WTC11 (cell line): ENCODE results near the gene SLC7A5. TPM values are rescaled to one million over a fixed set of nuclear protein-coding genes. Genes with fewer than 3 reads are reported as not detected.

ENCODE experiments used
- ATAC-seq: fragments of 200-7000 bp; cut with Tn5 transposase; 2 replicates; pipeline ENCODE4 v1.10.0; 2021; ENCODE audit warnings: mild to moderate bottlenecking, moderate library complexity
- CTCF ChIA-PET: fragments of 300-600 bp; sonication (Branson Sonifier 250); formaldehyde crosslinking; loops from one replicate; lab custom pipeline; 2021; ENCODE audit warnings: antibody characterized with exemption; lab: Charles Lee
- POLR2A ChIA-PET: fragments of 350-600 bp; sonication (Branson Sonifier 250); formaldehyde crosslinking; loops from one replicate; lab custom pipeline; 2021; ENCODE audit warnings: antibody characterized with exemption; lab: Charles Lee
- DNase-seq: peaks from one replicate; pipeline ENCODE4 v3.0.0; 2021; ENCODE audit warnings: low spot score
- H3K27ac Mint-ChIP-seq: 2 replicates; pipeline ENCODE4 v1.8.0; 2021; ENCODE audit warnings: mixed read lengths
- H3K27me3 Mint-ChIP-seq: 2 replicates; pipeline ENCODE4 v1.8.0; 2021; ENCODE audit warnings: low read depth, mild to moderate bottlenecking, moderate library complexity, mixed read lengths
- H3K36me3 Mint-ChIP-seq: 2 replicates; pipeline ENCODE4 v1.8.0; 2021; ENCODE audit warnings: mixed read lengths
- H3K4me1 Mint-ChIP-seq: 2 replicates; pipeline ENCODE4 v1.8.0; 2022; ENCODE audit warnings: mixed read lengths
- H3K4me3 Mint-ChIP-seq: 2 replicates; pipeline ENCODE4 v1.8.0; 2021; ENCODE audit warnings: mild to moderate bottlenecking, moderate library complexity, mixed read lengths
- H3K9me3 Mint-ChIP-seq: 2 replicates; pipeline ENCODE4 v1.8.0; 2021; ENCODE audit warnings: mixed read lengths
- ATF1 ChIP-seq: sonication (generic); formaldehyde crosslinking; IDR thresholded peaks from 2 replicates; pipeline ENCODE4 v1.8.1; 2023; ENCODE audit warnings: mild to moderate bottlenecking, moderate library complexity, missing genetic modification reagents
- ATF2 ChIP-seq: sonication (generic); formaldehyde crosslinking; IDR thresholded peaks from 2 replicates; pipeline ENCODE4 v1.8.1; 2022; ENCODE audit warnings: low read depth, missing genetic modification reagents, borderline replicate concordance
- EMX1 ChIP-seq: fragments of 250-450 bp; sonication (Bioruptor Pico); IDR thresholded peaks from 2 replicates; pipeline ENCODE4 v1.8.0; 2021; ENCODE audit warnings: mild to moderate bottlenecking
- ERG ChIP-seq: fragments of 250-450 bp; sonication (Bioruptor Pico); IDR thresholded peaks from 2 replicates; pipeline ENCODE4 v1.8.0; 2021; ENCODE audit warnings: mild to moderate bottlenecking
- GABPB1 ChIP-seq: sonication (generic); formaldehyde crosslinking; IDR thresholded peaks from 2 replicates; pipeline ENCODE4 v1.8.1; 2023; ENCODE audit warnings: mild to moderate bottlenecking, missing genetic modification reagents
- IRF2 ChIP-seq: sonication (generic); formaldehyde crosslinking; IDR thresholded peaks from 2 replicates; pipeline ENCODE4 v1.8.0; 2022; ENCODE audit warnings: low read depth, missing genetic modification reagents, borderline replicate concordance
- JUN ChIP-seq: sonication (generic); formaldehyde crosslinking; IDR thresholded peaks from 2 replicates; pipeline ENCODE4 v1.8.0; 2023; ENCODE audit warnings: mild to moderate bottlenecking, missing genetic modification reagents
- MAX ChIP-seq: sonication (generic); formaldehyde crosslinking; IDR thresholded peaks from 2 replicates; pipeline ENCODE4 v1.8.0; 2022; ENCODE audit warnings: mild to moderate bottlenecking, missing genetic modification reagents
- MLX ChIP-seq: sonication (generic); formaldehyde crosslinking; IDR thresholded peaks from 2 replicates; pipeline ENCODE4 v1.8.1; 2023; ENCODE audit warnings: mild to moderate bottlenecking, missing genetic modification reagents, moderate library complexity
- NR1H2 ChIP-seq: sonication (generic); formaldehyde crosslinking; IDR thresholded peaks from 2 replicates; pipeline ENCODE4 v1.9.0; 2021; ENCODE audit warnings: mild to moderate bottlenecking, moderate library complexity, missing genetic modification reagents
- NR2C2 ChIP-seq: sonication (generic); formaldehyde crosslinking; IDR thresholded peaks from 2 replicates; pipeline ENCODE4 v1.8.0; 2022; ENCODE audit warnings: mild to moderate bottlenecking, missing genetic modification reagents
- SMAD4 ChIP-seq: sonication (generic); formaldehyde crosslinking; IDR thresholded peaks from 2 replicates; pipeline ENCODE4 v1.8.0; 2022; ENCODE audit warnings: mild to moderate bottlenecking, missing genetic modification reagents
- TEAD1 ChIP-seq: sonication (generic); formaldehyde crosslinking; IDR thresholded peaks from 2 replicates; pipeline ENCODE4 v1.8.0; 2022; ENCODE audit warnings: mild to moderate bottlenecking, missing genetic modification reagents
- USF2 ChIP-seq: sonication (generic); formaldehyde crosslinking; IDR thresholded peaks from 2 replicates; pipeline ENCODE4 v1.8.1; 2023; ENCODE audit warnings: mild to moderate bottlenecking, missing genetic modification reagents, moderate library complexity
- ZNF121 ChIP-seq: sonication (generic); formaldehyde crosslinking; IDR thresholded peaks from 2 replicates; pipeline ENCODE4 v1.8.0; 2023; ENCODE audit warnings: missing genetic modification reagents
- ZNF219 ChIP-seq: sonication (generic); formaldehyde crosslinking; IDR thresholded peaks from 2 replicates; pipeline ENCODE4 v1.8.0; 2023; ENCODE audit warnings: missing genetic modification reagents, mild to moderate bottlenecking, borderline replicate concordance
- ZNF317 ChIP-seq: sonication (generic); formaldehyde crosslinking; IDR thresholded peaks from 2 replicates; pipeline ENCODE4 v1.8.1; 2023; ENCODE audit warnings: low read depth, mild to moderate bottlenecking, moderate library complexity, missing genetic modification reagents, borderline replicate concordance
- ZNF423 ChIP-seq: fragments of 250-450 bp; sonication (Bioruptor Pico); IDR thresholded peaks from 2 replicates; pipeline ENCODE4 v2.1.2; 2022; ENCODE audit warnings: mild to moderate bottlenecking, moderate library complexity
- ZNF671 ChIP-seq: fragments of 250-450 bp; sonication (Bioruptor Pico); IDR thresholded peaks from 2 replicates; pipeline ENCODE4 v1.8.0; 2021; ENCODE audit warnings: mild to moderate bottlenecking
- total RNA-seq: library from RNA; stranded (reverse); gene quantifications from 3 replicates; pipeline ENCODE4 v1.2.3, GENCODE V29; 2021

The SLC7A5 gene
- total RNA-seq, 1 experiment from 2014 or later = 197 TPM

DNA sequence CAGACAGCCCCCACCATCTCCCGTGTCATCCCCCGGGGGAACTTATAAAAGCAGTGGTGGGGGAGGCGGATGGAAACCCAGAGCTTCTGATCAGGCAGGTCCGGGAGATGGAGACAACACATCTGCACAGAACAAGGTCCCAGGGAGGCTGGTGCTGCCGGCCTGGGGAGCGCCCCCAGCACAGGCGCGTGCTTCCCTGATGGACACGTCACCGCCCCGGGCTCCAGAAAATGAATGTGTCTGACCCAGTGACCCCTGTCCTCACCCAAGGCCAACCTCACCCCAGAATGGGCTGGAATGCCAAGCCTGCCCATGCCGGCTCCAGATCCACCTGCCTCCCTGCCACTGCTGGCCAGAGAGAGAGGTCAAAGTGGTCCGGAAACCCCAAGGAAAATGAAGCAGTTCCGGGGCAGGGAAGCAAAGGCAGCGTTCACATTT lies 12.5 kb downstream of the SLC7A5 start:
- ChIA-PET POLR2A (interaction anchor here (1.2 kb wide), 1 partner anchor 13 kb away, joined by 3 read pairs; the partner anchor contains the start of gene SLC7A5), CTCF (no interaction called here)
- Mint-ChIP-seq H3K27me3 (peaks cover 8% of the 10 kb centered on the region), H3K36me3 (peaks cover 8% of the 10 kb centered on the region), H3K9me3 (no peaks in the 10 kb centered on the region), H3K27ac (0 out of 2 replicates have a peak overlapping the region, but pooled peaks have one; percentile 32), H3K4me3 (no peak overlapping the region), H3K4me1 (peaks cover 31% of the 10 kb centered on the region)
- ATAC-seq = no peak
- DNase-seq = no peak
- no peak for TF ChIP-seq SMAD4 (CRISPR knock-in tag)
- no peak for TF ChIP-seq ZNF317 (CRISPR knock-in tag)
- TF ChIP-seq ERG (CRISPR knock-in tag) = no peak
- peak; percentile 73; the same call in 1 of the 2 replicates for TF ChIP-seq GABPB1 (CRISPR knock-in tag)
- TF ChIP-seq ZNF671 (CRISPR knock-in tag) = no peak
- TF ChIP-seq TEAD1 = no peak
- TF ChIP-seq JUN (CRISPR knock-in tag) = no peak
- no peak for TF ChIP-seq ZNF423 (CRISPR knock-in tag)
- TF ChIP-seq ZNF219 (CRISPR knock-in tag) = no peak

DNA sequence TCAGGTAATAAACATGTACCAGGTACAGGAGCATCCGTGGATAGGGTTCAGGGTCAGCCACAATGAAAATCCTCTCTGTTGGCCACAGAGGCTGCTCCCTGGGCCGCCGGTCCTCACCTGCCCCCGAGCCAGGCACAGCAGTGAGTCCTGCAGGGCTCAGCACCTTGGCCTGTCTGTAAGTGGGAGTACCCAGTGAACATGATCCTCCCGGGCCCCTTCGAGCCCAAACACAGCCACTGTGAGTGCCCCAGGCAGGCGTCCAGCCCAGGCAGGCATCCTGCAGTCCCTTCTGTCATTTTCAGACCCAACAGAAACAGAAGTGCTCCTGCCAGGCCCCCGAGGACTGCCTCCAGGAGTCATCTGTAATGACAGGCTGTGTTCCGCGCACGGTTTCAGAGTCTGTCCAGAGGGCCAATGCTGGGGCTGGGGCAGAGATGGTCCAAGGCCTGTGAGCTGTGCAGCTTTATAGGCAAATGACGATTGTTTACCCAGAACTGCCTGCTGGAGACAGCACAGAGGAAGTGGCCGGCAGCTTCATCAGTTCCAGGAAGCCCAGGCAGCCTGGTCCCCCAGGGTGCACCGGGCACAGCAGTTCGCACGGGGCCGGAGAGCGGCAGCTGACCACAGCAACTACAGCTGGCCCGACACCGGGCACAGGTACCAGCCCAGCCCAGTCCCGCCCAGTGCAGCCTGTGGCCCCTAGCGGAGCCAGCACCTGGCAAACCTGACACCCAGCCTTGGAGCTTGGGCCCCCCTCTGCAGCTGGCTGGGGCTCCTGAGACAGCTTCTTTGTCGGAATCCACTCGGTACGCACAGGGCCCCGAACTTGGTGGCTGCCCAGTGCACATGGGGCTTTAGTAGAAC lies 13.2 kb downstream of the SLC7A5 start:
- CTCF ChIA-PET = no interaction called here

DNA sequence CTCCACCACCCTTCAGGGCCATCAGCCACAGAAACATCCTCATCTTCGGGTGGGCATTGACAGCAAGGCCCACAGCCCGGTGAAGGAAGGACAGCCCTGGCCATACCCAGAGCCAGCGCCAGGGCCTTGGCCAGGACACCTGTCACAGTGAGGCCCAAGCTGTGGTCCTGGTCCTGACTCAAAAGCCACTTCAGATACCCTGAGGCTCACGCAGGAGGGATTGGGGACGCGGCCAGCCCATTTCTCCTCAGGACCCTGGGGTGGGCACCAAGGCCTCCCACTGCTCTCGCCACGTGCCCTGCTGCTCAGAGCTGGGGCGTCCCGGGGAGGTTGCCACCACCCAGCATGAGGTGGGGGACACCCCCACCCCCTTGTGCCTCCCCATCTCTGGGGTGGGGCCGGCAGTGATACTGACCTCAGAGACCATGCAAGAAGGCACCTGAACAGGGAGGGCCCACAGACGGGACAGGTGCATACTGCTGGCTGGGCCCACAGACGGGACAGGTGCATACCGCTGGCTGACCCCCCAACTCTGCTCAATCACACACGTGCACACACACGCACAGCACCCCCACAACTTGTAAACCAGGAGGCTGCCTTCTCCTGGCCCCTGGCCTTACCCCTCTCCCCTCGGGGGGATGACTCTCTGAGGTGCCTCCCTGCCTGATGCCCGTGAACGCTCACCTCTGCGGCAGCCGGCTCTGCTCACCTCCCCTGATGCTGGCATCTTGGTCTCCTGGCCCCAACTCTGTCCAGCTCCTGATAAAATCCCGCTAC lies 14.2 kb downstream of the SLC7A5 start:
- no peak for DNase-seq
- ChIA-PET POLR2A (interaction anchor here (1.0 to 1.1 kb wide), 2 partner anchors 12 to 26 kb away, joined by 3 read pairs; no protein-coding TSS in a partner anchor), CTCF (interaction anchor here (0.6 to 10.4 kb wide), 3 partner anchors 15 to 76 kb away, joined by 4 to 234 read pairs (median 6); partner anchors contain the start of gene SLC7A5)
- Mint-ChIP-seq H3K9me3 (no peaks in the 10 kb centered on the region), H3K4me1 (peaks cover 34% of the 10 kb centered on the region), H3K36me3 (peaks cover 9% of the 10 kb centered on the region; the same call in 1 of the 2 replicates), H3K27ac (no peak overlapping the region), H3K4me3 (no peak overlapping the region), H3K27me3 (no peaks in the 10 kb centered on the region)
- peak; percentile 96 for TF ChIP-seq ZNF121 (CRISPR knock-in tag)
- no peak for TF ChIP-seq NR1H2 (CRISPR knock-in tag)
- ATAC-seq = no peak

More for the DNA sequence above, 13.2 kb downstream of the SLC7A5 start:
- H3K27me3 Mint-ChIP-seq = peaks cover 4% of the 10 kb centered on the region; the same call in 1 of the 2 replicates
- peaks cover 34% of the 10 kb centered on the region for H3K4me1 Mint-ChIP-seq
- H3K36me3 Mint-ChIP-seq = peaks cover 9% of the 10 kb centered on the region
- ATAC-seq = no peak
- H3K27ac Mint-ChIP-seq = no peak overlapping the region
- no peak for DNase-seq
- no peak overlapping the region for H3K4me3 Mint-ChIP-seq
- POLR2A ChIA-PET = interaction anchor here (1.2 kb wide), 1 partner anchor 13 kb away, joined by 3 read pairs; the partner anchor contains the start of gene SLC7A5
- TF ChIP-seq GABPB1 (CRISPR knock-in tag) = peak; percentile 64; the same call in 1 of the 2 replicates
- no peak for TF ChIP-seq ZNF317 (CRISPR knock-in tag)
- no peak for TF ChIP-seq NR2C2 (CRISPR knock-in tag)
- TF ChIP-seq, all 79 proteins: peak for 1
- no peaks in the 10 kb centered on the region for H3K9me3 Mint-ChIP-seq

DNA sequence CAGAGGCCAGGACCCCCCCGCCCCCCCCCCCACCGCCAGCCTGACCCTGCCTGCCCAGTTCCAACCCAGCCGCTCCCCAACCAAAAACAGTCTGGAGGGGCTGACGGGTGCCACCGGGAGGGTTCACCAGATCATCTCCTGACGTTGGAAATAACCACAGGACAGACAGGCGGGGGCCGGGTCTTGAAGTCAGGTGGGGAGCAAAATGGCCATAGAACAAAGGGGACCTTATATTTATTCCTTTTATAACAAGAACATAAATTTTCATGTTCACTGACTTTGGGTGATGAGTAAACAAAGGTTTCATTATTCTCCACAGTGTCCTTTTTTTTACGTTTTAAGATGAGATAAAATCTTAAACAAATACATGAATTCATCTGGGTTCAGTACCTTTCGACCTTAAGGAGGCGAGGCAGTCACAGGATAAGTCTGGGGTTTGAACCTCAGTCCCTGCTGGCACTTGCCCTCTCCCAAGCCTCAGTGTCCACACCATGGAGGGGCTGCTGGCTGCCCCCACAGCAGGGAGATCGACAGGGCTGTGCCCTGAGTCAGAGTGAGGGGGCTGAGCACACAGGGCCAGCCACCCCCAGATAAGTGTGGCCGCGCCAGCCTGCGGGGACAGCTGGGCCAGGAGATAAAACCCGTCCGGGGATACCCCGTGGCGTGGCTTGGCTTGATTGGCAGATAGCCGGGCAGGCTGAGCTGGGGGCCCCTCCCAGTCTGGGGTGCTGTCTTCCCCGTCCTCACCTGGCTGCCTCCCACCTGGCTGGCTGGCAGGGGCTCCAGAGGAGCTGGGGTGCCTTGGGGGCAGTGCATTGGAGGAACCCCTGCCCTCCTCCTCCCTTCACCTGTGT lies 15.0 kb downstream of the SLC7A5 start:
- H3K4me3 Mint-ChIP-seq = peak overlapping the region; percentile 33; the same call in 1 of the 2 replicates
- CTCF ChIA-PET = interaction anchor here (0.6 to 10.4 kb wide), 5 partner anchors 16 to 75 kb away, joined by 3 to 234 read pairs (median 6); partner anchors contain the start of gene SLC7A5
- DNase-seq (no peak), ATAC-seq (no peak)
- H3K4me1 Mint-ChIP-seq = peaks cover 38% of the 10 kb centered on the region
- peak overlapping the region; percentile 93 for H3K27ac Mint-ChIP-seq
- POLR2A ChIA-PET = interaction anchor here (0.8 to 1.1 kb wide), 4 partner anchors 13 to 466 kb away, joined by 3 read pairs; no protein-coding TSS in a partner anchor
- H3K9me3 Mint-ChIP-seq = no peaks in the 10 kb centered on the region
- peaks cover 9% of the 10 kb centered on the region; the same call in 1 of the 2 replicates for H3K36me3 Mint-ChIP-seq
- H3K27me3 Mint-ChIP-seq = no peaks in the 10 kb centered on the region
- TF ChIP-seq ATF1 (CRISPR knock-in tag) (no peak), IRF2 (CRISPR knock-in tag) (no peak), MAX (CRISPR knock-in tag) (no peak), NR1H2 (CRISPR knock-in tag) (no peak), GABPB1 (CRISPR knock-in tag) (no peak), SMAD4 (CRISPR knock-in tag) (no peak), USF2 (CRISPR knock-in tag) (no peak), EMX1 (CRISPR knock-in tag) (no peak), ATF2 (CRISPR knock-in tag) (no peak), MLX (no peak)
